GM19193 (cell line): Measurements from ENCODE around the gene PTPN1.

Experiments
- POLR2A ChIP-seq: IDR thresholded peaks from 4 replicates; pipeline ENCODE4 v1.6.1; 2011; ENCODE audit not compliant: insufficient read depth, insufficient read length; ENCODE audit errors: extremely low read depth

The PTPN1 gene

GRCh38 chr20:50509923-50510705, at the start of gene PTPN1:
Gene PTPN1 (plus strand): TSS chr20:50510383. CDS start chr20:50510528, 145 bp downstream.
- TF ChIP-seq POLR2A: peak; percentile 99

- no peak for TF ChIP-seq POLR2A
Measured at GRCh38 chr20:50460608-50461267, 49.4 kb upstream of the PTPN1 start.

- no peak for TF ChIP-seq POLR2A
Measured at GRCh38 chr20:50462093-50462690, 48.0 kb upstream of the PTPN1 start.

DNA sequence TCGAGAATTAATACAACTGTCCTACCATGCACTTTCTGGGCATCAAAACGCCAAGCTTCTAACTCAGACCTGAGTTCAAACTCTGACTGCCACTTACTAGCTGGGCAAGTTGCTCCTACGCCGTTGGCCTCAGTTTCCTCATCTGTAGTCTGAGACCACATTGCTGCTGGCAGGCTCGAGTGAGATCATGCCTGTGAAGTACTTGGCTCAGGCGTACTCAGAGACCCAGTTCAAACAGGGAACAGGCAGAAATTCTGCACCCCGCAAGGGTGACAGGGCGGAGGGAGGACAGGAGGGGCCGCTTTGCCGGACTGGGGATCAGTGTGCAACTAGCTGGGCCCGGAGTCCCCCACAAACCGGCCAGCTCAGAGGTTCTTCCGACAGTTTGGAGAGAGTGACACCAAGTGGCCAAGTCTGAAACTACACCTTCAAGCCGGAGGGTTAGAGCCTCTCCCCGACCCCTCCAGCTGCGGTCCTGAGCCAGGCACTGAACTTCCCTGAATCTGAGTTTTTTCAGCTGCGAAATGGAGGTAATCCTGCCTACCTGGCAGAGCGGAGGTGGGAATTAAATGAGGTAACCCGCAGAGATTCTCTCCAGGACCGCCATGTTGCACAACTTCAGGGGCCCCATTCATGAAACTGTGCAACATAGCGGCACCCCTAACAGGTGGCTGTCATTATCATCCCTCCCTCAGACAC, 46.0 kb upstream of the PTPN1 start:
- no peak for TF ChIP-seq POLR2A

DNA sequence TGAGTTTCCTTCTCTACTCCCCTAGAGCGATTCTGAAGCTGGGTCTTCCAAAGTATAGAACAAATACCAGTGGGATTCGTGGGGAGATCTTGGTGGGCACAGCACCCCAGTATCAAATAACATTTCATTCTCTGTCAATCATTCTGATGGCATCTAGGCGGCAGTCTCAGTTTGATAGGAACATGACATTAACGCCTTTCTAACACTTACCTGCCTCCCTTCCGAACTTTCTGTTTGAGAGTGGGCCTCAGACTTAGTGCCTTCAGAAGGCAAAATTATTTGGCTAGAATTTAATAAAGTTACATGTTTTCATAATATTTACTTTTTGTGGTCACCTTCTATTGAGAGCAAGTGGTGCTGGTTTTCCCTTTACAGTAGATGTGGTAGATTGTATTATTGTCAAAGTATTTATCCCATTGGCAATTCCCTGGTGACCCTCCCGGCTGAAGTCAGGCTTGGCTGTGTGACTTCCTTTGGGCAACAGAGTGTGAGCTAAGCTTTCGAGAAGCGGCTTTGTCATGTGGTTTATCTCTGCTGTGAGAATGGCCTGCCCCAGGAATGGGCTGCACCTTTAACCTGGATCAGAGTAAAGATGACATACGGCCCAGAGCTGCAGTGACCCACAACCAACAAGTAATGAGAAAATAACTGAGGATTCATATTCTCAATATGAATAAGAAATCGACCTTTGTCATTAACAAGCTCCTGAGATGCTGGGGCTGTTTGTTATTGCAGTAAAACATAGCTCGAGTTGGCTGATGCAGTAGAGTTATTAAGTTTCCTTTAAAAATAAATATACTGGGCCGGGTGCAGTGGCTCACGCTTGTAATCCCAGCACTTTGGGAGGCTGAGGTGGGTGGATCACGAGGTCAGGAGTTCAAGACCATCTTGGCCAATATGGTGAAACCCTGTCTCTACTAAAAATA, 45.2 kb upstream of the PTPN1 start:
- no peak for TF ChIP-seq POLR2A

DNA sequence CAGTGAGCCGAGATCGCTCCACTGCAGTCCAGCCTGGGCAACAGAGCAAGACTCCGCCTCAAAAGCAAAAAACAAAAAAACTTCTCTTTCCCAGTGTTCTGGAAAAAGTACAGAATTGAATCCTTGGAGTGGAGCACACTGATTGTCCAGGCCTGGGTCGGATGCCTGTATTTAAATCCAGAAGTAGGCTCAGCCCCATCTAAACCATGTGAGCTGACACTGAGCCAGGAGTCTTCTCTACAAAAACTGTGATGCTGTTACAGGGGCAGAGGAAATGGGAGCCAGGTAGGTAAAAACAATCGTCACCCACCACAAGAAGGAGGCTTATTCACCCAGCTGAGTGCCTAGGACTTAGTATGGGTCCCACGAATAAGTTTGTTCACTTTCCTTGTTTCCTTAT, 43.0 kb upstream of the PTPN1 start:
- TF ChIP-seq POLR2A: no peak

DNA sequence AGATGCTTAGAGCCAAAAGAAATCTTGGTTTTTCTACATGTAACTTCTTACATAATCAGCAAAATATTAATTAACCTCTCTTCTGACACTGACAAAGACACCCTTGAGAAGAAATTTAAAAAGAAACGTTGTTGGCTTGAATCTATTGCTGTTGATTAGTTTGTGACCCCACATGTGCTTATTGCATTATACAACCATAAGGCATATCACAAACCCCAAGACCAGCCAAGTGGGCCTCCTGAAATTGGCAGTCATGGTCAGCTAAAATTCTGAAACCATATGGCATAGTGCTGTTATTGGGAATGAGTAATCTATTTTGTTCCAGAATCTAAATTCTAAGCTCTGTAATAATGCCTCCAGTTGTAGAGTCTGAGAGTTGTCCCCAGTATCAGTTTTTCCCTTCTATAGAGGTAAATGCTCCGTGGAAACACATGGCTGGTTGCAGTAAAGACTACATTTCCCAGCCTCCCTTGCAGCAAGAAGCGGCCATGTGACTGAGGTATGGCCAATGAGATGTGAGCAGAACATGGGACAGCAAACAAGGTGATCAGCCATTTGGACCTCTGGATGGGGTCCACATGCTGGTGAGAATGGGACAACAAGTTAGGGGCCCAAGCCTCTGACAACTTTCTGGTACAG, 42.3 kb upstream of the PTPN1 start:
- no peak for TF ChIP-seq POLR2A

- TF ChIP-seq POLR2A: no peak
Measured at GRCh38 chr20:50468378-50468798, 41.8 kb upstream of the PTPN1 start.

- TF ChIP-seq POLR2A: no peak
Measured at GRCh38 chr20:50469176-50469723, 40.9 kb upstream of the PTPN1 start.

GRCh38 chr20:50469796-50470195, 40.4 kb upstream of the PTPN1 start:
- TF ChIP-seq POLR2A: no peak

DNA sequence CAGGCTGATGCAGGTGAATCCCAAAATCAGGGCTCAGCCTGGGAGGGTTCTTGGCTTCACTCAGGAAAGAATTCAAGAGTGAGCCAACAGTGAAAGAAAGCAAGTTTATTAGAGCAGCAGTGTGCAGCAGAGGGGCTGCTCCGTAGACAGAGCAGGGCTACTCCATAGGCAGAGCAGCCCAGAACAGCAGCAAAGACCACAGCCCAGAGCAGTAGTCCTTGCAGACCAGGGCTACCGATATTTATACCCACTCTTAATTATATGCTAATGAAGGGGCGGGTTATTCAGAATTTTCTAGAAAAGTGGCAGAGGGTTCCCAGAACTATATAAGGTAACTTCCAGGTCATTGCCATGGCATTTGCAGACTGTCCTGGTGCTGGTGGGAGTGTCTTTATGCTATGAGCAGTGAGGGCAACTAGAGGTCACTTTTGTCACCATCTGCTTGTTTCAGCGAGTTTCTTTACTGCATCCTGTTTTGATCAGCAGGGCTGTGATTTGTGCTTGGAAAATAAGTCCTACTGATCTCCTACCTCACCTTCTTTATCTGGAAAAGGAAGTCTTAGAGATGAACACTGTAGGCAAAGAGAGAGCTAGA, 39.8 kb upstream of the PTPN1 start:
- TF ChIP-seq POLR2A: no peak

DNA sequence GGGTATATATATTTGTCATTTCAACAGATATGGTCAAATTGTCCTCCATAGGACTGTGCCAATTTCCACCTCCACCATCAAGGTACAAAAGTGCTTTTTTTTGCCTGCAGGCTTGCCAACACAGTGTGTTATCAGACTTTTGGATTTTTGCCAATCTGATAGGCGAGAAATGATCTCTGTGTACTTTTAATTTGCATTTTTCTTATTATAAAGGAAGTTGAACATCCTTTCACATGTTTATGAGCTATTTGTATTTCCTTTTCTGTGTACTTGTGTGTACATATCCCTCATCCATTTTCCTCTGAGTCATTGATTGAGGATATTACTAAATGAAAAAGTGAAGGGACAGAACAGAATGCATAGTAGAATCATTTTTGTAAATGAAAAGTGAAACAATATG, 39.0 kb upstream of the PTPN1 start:
- TF ChIP-seq POLR2A: no peak
